HG02571 (cell line): ENCODE data around the gene ARID5A.
A peak's percentile ranks its signal among the peaks of the same experiment; 100 is the strongest.

Experiments
- ATAC-seq: cut with Tn5 transposase; IDR thresholded peaks from one replicate; pipeline ENCODE4 v1.9.1; 2021; ENCODE audit warnings: mild to moderate bottlenecking, moderate library complexity; ENCODE audit not compliant: unreplicated experiment

Gene ARID5A

DNA sequence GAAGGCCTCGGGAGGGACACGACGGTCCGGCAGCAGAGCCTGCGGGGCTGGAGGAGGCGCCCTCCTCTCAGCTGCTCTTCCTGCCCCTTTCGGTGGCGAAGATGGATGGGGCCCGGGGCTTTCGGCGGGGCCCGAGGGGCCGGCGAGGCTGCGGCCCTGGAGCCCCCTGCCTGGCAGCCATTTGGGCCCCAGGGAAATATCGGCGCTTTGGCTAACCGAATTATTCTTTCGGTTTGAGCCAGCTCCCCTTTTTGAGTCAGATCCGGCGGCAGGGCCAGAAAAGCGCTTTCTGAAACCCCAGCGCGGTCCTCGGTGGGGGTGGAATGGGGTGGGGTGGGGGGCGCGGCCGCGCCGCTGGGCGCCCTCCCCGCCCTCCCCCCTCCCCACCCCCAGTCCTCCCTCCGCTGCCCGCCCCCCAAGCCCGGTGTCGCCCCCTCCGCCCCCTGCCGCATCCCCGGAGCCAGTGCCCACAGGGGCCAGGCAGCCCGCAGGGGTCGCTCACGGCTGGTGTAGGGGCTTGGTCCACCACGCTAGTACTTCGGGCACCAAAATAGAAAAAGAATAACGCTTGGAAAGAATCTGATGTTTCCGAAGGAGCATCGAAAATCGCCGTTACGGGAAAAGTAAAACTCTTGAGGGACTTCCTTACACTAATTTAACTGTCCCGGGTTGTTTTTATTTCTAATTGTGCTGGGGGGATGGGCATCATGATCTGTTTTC is 9.1 kb upstream of the ARID5A start:
- no peak for ATAC-seq

DNA sequence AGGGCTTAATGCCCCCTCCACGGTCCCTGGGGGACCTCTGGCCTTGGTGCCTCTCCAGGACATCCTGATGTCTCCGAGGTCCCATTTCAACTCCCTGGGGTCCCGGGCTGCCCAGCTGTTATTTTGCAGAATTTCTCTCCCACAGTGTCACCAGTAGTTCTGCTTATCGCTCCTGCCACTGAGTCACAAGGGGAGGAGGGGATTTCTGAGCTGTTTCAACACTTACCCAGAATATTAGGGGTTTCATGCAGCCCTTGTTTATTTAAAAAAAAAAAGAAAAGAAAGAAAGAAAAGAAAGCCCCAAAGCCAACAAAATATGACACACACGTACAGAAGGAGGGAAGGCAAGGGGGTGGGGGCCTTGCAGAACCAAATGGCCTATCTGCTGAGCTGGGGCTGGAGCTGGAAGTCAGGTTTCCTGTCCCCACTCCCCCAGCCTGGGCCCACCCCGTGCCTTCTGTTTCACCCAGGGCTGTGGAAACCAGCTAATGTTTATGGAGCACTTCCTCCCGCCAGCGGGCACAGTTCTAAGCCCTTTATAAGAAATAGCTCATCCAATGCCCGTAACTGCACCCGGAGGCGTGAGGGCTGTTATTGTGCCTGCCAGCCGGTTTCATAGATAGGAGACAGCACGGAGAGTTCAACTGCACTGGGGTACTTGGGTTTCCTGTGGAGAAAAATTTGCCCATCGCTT is 8.4 kb upstream of the ARID5A start:
- ATAC-seq, result no peak

DNA sequence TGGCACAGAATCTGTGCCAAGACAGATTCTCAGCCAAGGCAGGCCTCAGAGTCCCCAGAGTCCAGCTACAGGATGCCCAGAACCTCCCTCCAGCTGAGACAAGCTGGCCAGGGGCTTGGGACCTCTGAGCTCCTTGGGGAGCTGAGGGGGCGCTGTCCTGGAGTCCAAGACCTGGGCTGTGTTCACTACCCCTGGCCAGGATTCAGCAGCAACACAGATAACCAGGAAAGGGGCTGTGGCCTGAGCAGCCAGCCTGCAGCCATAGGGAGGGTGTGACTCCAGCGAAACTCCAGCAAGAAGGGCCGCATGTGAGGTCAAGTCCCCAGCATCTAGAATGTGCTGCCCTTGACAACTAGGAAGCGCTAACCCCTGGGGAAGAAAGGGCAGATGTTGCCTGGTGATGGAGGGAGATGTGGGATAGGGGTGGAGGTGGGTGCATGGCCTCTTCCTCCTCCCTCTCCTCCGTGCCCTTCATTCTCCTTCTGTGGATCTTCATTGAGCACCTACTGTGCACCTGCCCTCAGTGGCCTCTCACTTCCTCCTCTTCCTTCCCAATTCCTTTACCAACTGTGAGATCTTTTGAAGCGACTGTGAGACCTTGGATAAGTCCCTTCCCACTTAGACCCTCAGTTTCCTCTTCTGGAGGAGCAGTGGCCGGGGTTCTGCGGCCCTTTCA is 7.7 kb upstream of the ARID5A start:
- ATAC-seq, result no peak

DNA sequence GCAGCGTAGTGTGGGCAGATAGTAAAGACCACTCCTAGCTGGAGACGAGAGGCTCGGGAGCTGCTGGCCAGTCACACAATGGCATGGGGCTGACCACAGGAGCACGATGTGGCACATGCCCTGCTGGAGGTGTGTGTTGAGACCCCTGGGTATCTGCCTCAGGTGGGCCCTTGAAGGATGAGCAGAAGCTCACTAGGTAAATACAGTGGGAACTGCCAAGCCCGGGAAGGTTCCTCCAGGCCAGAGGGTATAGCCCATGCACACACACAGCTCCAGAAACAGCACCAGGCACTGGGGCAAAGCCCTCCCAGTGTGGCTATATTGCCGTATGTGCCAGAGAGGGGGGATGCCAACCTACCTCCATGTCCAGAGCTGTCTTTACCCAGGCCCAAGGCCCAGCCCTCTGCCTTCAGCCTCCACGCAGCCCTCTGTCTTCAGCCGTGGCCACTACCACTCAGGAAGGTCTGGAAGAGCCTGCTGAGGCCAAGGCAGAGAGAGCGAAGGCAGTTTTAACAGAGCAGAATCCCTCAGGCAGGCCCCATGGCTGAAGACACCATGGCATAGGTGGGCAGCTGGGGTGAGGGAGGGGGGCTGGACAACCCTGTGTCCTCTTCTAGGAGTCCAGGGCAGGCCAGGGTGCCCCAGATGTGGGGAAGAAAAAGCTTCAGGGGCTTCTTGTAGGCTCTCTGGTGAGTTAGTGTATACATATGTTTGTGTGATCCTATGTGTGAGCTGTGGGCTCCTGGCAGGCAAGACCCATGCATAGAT is 7.0 kb upstream of the ARID5A start:
- no peak for ATAC-seq

DNA sequence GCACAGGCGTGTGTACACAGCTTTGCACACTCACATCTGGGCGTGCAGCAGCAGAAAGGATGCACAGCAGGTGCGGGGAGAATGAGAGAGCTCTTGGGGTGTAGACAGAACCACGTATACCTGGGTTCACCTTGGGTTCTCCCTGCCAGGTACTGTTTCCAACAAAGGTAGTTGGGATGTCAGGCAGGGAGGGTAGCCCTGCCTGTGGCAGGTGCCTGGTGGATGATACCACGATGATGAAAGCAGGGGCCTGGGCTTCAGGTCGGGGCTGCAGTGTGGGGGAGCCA is 6.5 kb upstream of the ARID5A start:
- no peak for ATAC-seq

DNA sequence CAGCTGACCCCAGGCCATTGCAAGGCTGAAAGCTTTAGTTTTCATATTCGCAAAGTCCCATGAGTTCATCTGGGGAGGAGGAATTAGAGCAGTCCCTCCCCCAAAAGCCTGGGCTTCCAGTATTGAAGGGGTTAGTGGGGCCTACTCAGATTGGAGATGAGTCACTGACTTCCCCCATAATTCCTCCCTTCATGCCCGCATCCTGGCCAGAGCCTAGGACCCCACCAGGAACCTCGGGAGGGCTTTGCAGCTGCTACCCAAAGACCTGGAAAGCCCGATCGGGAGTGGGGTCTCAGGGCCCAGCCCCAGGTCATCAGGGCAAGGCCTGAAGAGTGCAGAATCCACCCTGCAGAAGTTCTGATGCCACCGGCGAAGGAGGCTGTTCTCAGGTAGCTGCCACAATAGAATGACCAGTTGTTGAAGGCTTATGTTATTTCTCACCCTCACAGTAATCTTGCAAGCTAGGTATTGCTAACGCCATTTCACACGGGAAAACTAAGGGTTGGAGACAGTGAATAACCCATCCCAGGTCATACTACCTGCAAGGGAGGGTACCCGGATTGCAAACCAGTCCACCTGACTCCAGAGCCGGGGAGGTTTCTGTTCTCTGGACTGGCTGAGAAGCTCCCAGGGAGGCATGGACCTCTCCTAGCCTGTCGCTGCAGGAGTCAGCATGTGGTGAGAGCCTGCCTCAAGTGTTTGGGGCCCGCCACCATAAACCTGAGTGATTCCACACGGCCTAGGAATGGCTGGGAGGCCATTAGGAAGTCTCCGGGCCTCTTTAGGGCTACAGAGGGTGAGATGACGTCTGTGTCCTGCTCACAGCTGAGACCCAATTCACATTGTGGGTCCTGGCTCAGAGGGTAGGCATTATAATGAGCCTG is 5.8 kb upstream of the ARID5A start:
- ATAC-seq, result no peak

DNA sequence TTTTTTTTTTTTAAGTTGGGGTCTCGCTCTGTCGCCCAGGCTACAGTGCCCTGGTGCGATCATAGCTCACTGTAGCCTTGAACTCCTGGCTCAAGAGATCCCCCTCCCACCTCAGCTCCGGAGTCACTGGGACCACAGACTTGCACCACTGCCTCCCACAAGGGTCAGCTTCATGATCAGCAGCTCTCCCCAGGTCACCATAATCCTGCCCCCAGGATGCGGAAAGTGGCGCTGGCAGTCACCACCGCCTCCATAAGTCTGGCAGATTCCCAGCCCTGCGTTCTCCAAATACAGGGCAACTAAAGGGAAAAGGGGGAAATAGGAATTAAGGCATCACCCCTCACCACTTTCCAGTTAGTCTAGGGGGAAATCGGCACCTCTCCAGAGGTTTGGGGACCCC is 5.2 kb upstream of the ARID5A start:
- no peak for ATAC-seq

DNA sequence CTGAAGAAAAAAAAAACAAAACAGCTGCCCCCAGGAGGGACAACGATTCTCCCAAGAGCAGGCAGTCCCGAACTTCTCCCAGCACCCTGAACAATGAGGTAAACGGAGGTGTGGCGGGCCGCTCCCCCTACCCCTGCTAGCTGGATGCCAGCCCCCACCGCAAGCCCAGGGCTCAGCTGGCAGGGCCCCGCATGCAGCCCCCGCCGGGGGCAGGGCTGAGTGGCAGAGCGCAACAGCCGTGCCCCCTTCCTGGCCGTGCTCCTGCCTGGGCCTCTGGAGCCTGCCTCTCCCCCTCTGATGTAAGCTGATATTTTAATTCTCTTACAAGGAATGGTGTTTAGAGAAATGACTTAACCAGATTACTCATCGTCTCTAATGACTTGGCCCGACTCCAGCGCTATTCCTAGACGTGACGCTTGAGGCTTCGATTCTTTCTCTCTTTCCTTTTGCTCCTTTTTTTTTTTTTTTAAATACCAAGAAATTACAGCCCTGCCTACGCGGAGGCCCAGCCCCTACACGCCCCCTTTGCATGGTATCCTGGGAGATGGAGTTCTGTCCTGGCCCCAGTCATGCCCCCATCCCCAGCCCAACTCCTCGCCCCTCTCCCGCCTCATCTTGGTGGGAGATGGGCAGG is 4.6 kb upstream of the ARID5A start:
- no peak for ATAC-seq

DNA sequence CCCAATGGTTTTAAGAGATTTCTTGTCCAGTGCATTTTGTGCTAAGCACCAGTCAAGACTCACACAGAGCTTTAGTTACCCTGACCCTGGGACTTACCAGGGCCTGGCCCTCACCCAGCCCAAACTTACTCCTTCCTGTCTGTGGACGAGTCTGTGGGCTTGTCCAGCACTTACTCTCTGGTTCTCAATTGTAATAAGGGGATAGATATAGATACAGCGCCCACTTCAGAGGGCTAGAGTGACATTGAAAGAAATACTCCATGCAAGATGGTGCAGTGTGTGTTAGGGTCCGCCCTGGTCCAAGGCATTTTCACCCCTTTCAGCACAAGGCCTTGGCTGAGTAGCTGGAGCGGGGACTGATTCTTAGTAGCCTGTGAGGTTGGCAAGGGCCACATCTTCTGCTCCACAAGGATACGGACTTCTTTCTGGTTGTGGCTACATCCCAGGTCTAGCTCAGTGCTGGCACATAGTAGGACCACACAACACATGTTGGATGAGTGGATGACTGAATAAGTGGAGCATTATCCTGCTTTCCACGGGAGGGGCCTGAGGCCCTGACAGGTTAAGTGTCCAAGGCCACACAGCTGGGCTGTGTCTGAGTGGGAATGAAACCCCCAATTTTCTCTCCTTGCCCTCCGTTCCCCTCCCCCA is 3.8 kb upstream of the ARID5A start:
- ATAC-seq, result no peak

DNA sequence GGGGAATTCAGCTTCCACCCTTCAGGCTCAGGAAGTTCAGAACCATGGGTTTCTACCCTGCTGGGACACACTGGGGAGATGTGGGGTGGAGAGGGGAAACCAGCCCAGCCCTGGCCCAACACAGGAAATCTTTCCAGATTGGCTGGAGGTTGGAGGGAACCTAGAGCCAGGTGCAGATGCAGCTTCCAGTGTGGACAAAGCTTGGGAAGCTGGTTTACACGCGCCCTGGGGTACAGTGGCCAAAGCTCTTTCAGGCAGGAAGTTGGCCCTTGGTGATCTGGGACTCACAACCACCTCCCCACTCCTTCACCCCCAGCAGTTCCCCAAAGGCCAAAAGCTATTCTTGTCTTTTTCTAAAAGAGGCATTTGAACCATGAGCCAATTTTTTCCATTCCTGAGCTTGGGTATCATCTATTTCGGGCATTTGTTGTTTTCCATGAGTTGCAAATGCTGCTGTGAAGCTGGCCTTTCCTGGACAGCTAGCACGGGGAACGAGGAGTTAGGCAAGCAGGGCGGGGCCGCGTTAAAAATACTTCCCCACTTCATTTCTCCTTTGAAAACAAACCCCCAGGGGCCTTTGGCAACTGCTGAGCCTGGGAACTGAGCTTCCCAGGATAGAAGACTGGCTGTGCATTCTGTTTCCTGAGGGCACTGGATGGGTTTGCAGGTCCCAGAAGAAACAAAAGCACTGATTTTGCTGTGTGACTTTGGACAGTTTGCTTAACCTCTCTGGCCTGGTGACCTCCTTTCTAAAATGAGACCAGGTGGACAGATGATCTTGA is 3.1 kb upstream of the ARID5A start:
- ATAC-seq, result no peak

DNA sequence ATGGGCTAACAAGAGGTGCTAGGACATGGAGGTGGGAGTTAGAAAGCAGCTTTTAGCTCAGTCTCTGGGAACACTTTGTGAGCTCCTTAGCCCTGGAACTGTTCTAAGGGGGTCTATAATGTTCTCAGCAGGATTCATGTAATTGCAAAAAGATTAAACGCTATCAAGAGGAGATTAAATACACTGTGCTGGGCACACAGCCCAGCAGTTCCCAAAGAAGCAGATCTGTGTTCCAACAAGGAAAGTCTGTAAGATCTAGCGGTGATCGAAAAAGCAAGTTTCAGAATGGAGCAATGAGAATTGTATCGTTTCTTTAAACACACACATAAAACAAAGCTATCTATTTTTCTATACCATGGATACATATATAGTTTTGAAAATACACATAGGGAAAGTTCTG is 2.4 kb upstream of the ARID5A start:
- no peak for ATAC-seq

DNA sequence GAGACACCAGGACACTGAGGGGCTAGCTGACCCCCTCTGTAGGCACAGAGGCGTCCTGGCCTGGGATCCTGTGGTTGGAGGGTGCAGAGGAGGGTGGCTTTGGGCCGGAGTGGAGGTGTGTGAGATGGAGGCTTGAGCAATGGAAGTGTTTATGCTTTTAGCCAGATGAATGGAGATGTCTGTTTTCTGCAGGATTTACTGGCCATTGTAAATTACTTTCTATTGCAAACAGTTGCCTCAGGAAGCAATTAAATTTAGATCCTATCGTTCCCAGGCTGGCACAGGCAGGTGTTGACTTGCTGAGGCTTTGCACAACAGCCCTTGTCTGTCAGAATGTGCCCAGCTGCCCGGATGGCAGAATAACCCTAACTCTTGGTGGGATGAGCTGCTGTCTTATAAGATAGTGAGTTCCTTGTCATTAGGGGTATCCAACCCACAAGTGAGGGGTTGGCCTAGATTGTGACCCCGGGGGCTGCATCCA is 1.8 kb upstream of the ARID5A start:
- ATAC-seq, result no peak

DNA sequence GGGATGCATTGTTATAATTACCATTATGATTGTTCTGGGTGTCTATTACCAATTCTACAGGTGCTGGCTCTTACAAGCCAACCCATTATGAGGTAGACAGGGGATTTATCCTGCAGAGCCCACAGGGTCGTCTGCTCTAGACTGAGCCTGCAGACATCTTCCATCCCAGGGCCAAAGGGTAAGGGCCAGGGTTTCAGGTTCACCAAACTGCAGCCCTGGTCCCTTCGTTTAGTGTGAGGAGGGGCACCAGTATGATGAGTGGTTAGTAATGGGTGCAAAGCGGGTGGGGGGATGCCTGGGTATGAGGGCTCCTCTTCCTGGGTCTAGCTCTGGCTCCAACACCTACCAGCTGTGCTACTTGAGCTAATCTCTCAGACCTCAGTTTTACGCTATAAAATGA is 1.2 kb upstream of the ARID5A start:
- ATAC-seq, result no peak

DNA sequence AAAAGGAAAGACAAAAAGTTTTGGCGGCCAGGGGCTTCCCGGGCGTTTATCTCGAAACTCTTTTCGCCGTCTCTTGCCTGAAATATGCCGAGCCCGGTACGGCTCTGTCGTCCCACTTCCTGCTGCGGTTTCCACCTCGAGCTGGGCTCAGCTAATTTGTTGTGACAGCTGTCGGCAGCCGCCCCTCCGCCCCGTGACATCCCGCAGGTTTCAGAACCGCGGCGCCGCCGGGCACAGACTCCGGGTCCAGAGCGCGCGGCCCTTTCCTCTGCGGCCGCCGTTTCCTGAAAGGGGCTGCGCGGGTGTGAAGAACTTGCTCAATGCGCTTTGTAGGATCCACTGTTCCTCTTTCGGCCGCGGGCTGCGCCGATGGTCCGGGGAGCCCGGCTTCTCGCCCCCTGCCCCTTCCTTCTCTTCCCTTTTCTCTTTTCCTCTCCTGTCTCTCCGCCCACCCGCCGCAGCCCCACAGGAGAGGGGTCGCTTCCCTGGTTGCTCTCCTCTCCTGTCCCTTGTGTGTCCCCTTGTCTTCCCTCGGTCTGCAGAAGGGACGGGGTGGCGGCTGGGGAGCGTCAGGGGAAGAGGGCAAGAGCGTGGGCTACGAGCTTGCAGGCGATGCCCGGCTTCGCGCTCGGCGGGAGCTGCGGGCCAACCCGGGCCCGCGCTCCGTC is 648 bp downstream of the ARID5A start:
- peak; percentile 53 for ATAC-seq

DNA sequence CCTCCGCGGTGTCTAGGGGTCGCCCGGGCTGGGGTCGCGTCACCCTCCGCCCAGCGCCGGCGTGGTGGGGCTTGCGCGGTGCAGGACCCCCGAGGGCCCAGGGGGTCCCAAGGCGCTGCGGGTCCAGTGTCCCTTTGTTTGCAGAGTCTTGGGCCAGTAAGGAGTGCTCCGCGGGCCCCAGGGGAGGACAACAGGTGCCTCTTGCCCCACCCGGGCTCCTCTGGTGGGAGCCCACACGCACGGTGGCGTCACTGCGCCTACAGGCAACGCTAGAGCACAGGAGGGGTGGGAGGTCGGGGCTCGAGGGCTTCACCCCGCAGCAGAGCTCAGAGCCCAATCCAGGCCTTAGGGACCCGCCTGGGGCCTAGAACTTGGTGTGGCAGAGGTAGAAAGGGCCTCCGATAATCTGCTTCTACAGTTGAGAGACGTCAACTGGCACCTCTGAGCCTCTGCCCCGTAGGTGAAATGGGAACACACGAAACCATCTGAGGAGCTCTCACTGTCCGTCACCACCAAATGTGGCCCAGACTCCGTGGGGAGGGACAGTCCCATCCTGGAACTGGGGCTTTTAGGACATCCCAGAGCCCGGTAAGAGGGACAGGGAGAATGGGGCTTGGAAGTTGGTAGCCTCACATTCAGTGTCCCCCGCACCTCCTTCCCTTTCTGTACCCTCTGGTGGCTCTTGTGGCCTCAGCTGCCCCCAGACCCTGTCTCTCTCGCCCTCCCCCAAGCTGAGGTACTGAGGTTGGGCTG is 1.4 kb downstream of the ARID5A start:
- ATAC-seq, result no peak

DNA sequence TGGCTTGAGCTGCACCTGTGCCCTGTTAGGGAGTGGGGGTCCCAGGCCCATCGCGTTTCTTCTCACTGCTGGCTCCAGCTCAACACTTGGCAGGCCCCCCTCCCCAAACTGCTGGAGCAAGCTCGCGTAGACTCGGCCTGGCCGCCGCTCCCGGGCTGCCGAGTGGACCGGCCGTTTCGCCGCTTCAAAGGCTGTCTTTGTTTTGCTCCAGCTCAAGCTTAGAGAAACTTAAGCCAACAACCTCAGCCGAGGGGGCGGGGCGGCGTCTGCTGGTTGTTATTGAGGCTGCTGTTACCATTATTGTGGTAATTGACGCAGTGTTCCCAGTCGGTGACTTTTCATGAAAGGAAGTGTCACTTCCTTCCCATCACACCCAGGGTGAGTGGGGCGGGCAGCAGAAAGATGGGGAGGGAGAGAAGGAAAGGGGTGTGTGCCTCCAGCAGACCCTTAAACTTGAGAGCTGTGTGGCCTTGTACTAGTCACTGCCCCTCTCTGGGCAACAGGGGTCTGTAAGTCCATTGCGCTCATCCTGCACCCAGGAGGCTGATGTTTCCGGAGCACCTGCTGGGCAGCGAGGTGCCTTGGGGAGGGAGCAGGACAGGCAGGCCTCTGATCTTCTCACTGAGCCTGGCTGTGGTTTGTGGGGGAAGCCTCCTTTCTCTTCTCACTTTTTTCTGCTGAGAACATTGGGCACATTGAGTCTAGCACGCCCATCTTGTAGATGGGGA is 2.1 kb downstream of the ARID5A start:
- ATAC-seq, result no peak
